Smooth muscle cell of the brain vasculature (primary cell): Measurements from ENCODE around the gene FNDC3B.
A peak's percentile ranks its signal among the peaks of the same experiment; 100 is the strongest.

Experiments
- DNase-seq: peaks from one replicate; pipeline ENCODE4 v3.0.0-alpha.2; 2012; ENCODE audit warnings: low read depth, low spot score

FNDC3B gene

DNA sequence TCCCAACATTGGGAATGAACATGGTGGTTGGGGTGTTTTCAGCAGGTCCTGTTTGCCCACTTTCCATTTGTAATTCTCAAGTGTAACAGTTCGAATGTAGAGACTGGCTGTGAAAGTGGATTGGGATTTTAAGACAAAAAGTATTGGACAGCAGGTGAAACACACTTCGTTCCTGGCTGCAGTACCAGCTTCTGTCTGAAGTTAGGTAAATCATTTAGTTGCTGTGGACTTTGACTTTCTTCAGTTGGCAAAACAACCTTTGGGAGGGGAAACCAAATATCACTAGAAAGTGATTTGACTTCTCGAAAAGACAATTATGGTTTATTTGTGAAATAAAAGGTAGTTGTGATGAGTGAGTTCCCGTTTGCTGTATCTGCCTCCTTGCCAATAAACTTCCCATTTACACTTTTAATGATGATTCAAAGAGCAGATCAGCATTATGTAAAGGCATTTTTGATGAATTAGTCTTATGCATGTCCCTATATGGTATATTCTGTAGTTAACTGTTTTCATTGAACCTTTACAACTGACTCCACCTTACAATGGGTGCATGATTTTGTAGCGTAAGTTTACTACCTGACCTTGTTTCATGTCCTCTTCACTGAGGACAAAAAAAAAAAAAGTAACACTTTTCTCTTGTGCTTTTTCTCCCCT, 34.0 kb downstream of the FNDC3B start:
- no peak for DNase-seq

DNA sequence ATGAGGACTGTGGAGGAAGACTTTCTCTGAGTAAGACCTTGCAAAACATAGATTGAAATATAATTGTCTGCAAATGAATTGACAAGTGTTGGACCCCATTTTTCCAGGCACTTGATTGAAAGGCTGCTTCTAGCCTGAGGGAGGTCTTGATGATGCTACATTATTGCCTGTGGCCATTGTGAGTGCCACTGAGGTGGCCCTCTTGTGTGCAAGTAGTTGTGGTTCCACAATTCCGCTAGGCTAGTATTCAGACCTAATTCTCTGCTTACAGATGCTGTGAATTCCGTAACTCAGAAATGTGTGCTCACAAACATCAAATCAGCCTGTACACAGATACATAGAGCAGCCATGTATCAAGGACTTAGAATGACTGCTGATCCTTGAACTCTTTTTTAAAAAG, 34.7 kb downstream of the FNDC3B start:
- DNase-seq: no peak

- no peak for DNase-seq
Measured at GRCh38 chr3:172074586-172074985, 35.2 kb downstream of the FNDC3B start.

DNA sequence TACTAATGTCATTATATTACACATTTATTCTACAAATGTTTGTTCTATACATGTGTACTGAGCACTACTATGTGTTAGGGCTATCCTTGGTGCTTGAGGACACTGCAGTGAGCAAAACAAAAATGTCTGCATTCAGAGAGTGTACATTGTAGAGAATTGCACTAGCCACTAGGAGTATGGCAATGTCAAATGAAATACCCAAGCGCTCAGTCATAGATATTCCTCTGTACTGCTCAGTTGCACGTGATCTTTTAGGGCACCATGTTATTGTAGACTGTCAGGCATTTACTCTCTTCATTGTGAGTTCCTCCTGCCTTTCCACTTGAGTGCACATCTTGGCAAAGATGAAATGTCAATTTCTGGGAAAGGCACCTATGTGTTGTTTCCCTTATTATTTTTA, 36.8 kb downstream of the FNDC3B start:
- DNase-seq: no peak

DNA sequence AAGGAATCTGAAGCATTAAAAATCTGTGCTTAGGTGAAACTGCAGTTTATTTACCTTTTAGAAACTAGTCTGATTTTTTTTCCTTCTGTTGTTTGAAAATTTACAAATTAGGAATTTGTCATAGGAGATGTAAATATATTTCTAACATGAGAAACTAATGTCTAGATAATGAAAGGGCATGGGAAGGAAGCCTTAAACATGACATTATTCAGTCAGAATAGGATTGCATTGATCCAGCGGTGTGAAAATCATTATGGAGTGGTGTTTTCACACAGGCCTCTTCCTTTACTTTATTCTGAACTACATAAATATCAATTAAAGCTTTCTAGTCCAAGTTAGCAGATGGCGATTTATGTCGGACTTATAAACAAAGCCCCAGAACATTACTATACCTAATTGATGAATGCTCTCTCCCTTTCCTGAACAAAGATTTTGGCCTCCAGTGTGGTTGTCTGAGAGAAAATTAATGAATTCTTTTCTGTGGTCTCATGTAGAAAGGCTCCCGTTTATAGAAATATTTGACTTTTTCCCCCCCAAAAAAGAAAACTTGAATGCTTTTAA, 37.9 kb downstream of the FNDC3B start:
- DNase-seq: no peak

DNA sequence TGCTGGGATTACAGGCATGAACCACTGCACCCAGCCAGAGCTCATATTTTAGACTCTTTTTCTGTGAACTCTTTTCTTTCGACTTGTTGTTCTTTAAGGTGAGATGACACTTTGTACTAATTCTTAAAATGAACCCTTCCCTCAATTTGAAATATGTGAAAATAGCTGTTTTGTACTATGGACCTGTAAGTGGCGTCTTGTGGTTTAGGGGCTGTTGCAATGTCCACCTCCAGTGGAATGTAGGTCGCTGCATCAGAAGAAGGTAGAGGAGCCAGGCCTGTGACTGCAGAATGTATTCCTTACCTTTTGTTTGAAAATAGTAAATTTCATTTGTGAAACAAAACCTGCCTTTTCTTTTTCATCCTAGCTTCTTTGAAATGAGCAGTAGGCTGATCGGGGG, 38.9 kb downstream of the FNDC3B start:
- no peak for DNase-seq

- no peak for DNase-seq
Measured at GRCh38 chr3:172078721-172079120, 39.3 kb downstream of the FNDC3B start.

GRCh38 chr3:172079326-172079976, 40.1 kb downstream of the FNDC3B start:
- DNase-seq: no peak

DNA sequence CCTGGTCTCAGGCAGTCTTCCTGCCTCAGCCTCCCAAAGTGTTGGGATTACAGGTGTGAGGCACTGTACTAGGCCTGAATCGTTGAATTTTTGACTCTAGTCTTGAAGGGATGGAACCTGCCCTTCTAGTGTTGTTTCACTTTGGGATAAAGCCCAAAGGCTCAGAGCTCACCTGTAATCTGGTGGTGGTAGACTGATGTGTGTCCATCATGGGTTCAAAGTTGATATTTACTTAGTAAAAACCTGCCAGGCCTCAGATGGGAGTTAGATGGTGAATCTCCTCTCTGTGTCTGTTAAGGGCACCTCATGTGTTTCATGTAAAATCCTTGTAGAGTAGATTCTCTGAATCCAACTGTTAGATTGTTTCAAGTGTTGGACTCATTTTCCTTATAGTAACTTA, 41.1 kb downstream of the FNDC3B start:
- DNase-seq: no peak

DNA sequence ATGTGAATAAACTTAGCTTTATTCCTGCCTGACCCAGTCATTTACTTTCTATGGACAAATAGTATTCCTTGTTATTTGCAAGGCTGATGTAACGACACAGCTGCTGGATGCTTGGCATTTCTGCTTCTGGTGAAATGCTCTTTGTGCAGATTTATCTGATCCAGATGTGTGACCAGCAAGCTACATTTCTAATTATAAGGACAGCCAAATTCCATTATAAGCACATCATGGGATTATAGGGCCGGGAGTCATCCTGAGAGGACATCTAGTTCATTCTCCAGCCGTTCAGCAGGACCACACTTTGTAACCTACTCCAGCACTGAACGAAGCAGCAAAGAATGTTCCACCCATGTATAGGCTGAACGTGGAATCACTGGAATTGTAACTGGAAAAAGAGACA, 42.9 kb downstream of the FNDC3B start:
- DNase-seq: peak; percentile 66

DNA sequence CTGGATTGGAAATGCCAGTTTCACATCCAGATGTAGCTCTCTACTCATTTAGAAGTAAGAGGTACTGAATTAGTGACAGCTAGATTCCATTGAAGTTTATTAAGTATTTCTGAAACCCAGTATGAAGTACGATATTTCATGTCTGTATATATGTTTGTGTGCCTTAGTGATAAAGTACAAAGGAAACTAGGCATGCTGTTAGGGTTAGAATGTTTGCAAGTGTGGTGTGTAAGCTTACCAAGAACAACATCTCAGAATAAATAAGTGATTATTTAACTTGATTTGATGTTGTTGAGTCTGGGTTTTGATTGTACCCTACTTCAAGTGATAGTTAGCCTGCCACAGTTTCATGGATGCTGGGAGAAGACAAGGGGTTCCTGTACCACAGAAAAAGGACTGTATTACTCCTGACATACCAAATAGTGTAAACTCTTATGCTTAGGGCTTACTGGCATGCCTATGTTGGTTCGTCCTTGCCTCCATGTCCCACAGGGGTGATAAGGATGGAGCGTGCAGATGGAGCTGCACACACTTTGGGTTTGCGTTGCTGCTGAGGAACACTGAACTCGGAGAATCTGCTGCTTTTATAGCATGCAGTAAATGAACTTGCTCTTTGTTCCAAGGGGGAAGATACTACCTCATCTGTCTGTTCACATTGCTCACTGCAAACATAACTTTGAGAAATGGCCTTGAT, 43.6 kb downstream of the FNDC3B start:
- DNase-seq: no peak

- no peak for DNase-seq
Measured at GRCh38 chr3:172083995-172084409, 44.6 kb downstream of the FNDC3B start.

- DNase-seq: no peak
Measured at GRCh38 chr3:172084871-172085556, 45.6 kb downstream of the FNDC3B start.

- no peak for DNase-seq
Measured at GRCh38 chr3:172085557-172085895, 46.1 kb downstream of the FNDC3B start.

GRCh38 chr3:172086071-172086470, 46.7 kb downstream of the FNDC3B start:
- no peak for DNase-seq

- DNase-seq: no peak
Measured at GRCh38 chr3:172087198-172087597, 47.8 kb downstream of the FNDC3B start.

DNA sequence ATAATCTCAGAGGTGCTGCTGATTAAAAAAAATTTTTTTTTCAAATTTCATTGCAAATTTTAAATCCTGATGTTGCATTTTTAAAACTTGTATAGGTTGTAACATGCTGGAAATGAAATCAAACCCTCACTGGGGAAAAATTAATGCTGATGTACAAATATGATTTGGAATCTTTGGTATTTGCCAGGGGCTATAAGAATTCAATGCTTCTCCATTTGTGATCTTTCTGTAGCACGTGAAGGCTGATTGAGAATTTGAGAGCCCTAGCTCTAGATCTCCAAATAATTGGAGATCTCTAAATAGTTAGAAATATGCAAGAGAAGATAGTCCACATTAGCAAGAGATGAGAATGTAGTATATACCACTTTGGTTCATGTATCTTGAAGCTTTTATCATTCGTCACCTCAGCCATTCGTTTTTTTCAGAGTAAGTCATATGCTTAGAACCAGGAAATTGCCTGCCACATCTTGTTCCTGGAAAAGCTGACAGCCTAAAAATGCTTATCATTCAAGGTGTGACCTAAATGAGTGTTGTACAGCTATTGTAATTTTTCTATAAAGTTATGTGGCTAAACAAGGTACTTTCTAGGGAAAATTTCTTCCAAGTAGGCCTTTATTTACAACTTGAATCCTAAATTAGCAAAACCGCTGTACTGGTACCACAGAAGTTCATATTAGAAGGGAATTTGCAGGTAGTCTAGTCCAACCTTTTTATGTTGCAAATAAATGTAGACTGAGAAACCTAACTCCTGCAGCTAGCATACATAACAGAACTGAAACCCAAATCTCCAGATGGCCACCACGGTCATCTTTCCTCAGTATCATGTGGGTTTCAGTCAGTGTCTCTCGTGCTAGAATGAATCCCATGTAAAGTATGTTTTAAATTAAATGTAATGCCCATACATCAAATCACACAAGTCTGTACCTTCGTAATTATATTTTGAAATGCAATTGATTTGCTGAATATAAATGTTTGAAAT, 48.5 kb downstream of the FNDC3B start:
- no peak for DNase-seq

GRCh38 chr3:172089250-172089649, 49.9 kb downstream of the FNDC3B start:
- DNase-seq: no peak

DNA sequence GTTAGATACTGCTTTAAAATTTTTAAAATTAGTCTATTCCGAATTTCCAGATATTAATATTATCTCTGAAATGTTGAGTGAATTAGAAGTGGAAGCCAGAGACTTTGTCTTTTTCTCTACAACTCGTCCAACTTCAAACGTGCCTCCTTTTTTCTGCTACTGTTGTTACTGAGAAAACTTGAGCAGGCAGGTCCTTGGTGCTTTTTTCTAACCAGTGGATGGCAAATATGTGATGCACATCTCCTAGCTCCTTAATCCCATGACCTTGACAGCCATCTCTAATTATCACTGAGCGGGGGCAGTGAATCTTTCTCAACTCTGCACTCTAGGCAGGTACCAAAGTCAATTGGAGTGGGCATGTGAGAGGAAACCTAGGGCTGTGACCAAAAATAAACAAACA, 50.7 kb downstream of the FNDC3B start:
- DNase-seq: no peak

DNA sequence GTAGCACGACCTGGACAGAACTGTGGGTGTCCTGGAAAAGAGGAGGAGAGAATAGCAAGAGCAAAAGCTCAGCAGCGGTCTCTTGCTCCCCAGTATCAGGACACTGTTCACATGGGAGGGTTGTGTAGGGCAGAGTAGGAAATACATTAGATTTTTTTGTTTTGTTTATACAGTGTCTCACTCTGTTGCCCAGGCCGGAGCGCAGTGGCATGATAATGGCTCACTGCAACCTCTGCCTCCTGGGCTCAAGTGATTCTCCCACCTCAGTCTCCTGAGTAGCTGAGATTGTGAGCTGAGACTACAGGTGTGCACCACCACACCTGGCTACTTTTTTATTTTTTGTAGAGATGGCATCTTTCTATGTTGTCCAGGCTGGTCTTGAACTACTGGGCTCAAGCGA, 53.3 kb downstream of the FNDC3B start:
- no peak for DNase-seq
